GM18498 (cell line): Measurements from ENCODE around the gene ELAC2.

Source experiments
- ATAC-seq: cut with Tn5 transposase; IDR thresholded peaks from one replicate; pipeline ENCODE4 v1.9.1; 2021; ENCODE audit warnings: mild to moderate bottlenecking, moderate library complexity; ENCODE audit not compliant: unreplicated experiment

The ELAC2 gene

GRCh38 chr17:13017655-13018459, at the start of gene ELAC2:
TSS of gene ELAC2 (minus strand) at chr17:13018027. CDS start at chr17:13017947, 80 bp downstream.
- ATAC-seq: peak; percentile 98

- ATAC-seq: no peak
Observed at GRCh38 chr17:13065032-13065431, 47.2 kb upstream of the ELAC2 start.

- ATAC-seq: no peak
Observed at GRCh38 chr17:13055131-13055530, 37.3 kb upstream of the ELAC2 start.

DNA sequence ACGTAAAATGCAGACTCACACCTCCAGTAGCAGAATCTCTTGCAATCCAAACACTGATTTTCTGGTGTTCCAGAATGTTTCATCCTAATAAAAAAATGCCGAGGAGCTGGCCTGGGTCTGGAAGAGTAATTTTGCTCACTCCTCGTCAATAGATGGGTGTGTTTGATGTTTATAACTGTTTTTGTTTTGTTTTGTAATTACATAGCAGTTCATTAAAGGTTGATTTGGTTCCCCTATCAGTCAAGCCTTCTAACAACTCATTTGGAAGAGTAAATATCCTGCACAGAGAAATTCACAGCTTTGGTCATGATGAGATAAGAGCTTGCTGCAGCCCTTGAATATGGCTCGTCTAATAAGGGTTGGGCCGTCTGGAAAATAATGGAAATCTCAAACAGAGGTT, 36.8 kb upstream of the ELAC2 start:
- no peak for ATAC-seq

DNA sequence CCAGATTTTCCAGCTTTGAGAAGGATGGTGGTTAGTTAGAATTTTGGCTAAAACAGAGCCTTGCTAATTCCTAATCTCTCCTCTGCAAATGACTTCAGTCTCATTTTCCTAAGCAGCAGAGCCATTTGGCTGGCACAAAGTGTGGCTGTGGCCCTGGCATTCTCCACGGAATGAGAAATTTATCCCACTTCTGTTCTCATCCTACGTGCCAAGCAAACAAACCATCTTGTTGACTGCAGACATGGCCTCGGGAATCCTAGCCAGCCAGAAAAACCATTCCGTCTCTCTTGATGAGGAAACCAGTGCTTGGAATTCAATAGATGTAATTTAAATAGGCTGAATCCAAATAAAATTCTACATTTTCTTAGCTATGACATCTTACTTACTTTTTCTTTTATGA, 34.1 kb upstream of the ELAC2 start:
- ATAC-seq: no peak

- ATAC-seq: no peak
Observed at GRCh38 chr17:13047011-13047606, 29.3 kb upstream of the ELAC2 start.

- no peak for ATAC-seq
Observed at GRCh38 chr17:13046361-13046760, 28.5 kb upstream of the ELAC2 start.

GRCh38 chr17:13044572-13045065, 26.8 kb upstream of the ELAC2 start:
- ATAC-seq: no peak

- ATAC-seq: no peak
Observed at GRCh38 chr17:13038931-13039665, 21.3 kb upstream of the ELAC2 start.

DNA sequence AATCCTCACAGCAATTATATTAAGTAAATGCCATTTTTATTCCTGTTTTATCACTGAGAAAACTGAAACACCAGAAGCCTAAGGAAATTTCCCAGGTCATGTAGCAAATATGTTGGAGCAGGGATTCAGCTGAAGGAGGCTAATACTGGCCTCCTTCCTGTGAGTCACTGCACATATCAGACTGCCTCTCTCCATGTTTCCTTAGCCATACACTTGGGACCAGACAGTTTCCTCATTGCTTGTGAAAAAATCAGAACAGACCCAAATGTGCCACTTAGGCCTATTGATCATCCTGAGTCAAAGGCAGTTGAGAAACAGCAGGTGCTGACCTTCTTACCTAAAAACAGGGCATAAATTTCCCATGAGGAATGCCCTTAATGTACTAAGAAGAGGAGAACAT, 18.9 kb upstream of the ELAC2 start:
- no peak for ATAC-seq

GRCh38 chr17:13035420-13035819, 17.6 kb upstream of the ELAC2 start:
- no peak for ATAC-seq

DNA sequence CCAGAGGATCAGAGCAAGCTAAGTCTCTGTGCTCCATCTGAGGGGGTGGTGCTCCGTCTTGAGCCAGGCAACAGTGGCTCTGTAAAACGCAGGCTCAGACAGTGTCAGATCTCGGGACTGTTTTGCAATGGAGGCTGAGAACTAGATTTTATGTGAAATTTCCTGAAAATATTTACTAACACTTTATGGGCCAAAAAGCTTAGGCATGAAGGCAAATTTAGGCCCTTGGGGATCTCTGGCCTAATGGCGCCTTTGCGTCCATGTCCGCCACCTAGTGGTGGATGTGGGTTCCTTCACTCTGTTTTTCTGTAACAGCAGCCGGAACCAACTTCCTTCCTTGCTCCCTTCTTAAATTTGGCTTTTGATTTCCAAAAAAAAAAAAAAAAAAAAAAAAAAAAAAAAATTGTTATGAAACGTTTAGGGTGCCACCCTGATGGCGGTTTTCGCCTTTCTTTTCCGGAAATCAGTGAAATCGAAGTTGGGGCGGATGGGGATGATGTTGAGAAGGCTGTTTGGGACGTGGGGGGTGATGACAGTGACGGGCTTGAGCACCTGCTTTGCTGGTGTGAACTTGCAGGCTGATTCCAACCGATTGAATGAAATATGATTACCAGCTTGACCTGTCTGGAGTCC, 14.0 kb upstream of the ELAC2 start:
- peak; percentile 77 for ATAC-seq

GRCh38 chr17:13030459-13031300, 12.9 kb upstream of the ELAC2 start:
- peak; percentile 53 for ATAC-seq

GRCh38 chr17:13030056-13030455, 12.2 kb upstream of the ELAC2 start:
- no peak for ATAC-seq

GRCh38 chr17:13029340-13029739, 11.5 kb upstream of the ELAC2 start:
- ATAC-seq: no peak

DNA sequence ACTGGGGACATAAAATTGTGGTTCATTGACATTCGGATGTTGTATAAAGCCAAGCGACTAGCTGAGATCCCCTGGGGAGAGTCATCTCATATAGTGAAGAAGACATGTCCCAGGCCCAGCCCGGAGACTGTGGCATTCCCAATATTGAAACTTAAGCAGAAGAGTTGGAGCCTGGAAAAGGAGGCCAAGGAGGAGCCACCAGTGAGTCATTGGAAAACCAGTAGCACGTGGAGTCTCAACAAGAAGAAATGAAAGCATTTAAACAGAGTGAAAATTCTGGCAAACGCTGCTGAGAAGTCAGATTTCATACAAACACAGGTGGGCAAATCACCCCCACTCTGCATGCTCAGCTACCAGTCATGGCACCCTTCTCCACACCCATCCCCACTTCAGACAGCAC, 9.4 kb upstream of the ELAC2 start:
- no peak for ATAC-seq

- ATAC-seq: no peak
Observed at GRCh38 chr17:13025687-13026086, 7.9 kb upstream of the ELAC2 start.

GRCh38 chr17:13025258-13025627, 7.4 kb upstream of the ELAC2 start:
- ATAC-seq: no peak

- peak; percentile 93 for ATAC-seq
Observed at GRCh38 chr17:13024526-13025257, 6.9 kb upstream of the ELAC2 start.

DNA sequence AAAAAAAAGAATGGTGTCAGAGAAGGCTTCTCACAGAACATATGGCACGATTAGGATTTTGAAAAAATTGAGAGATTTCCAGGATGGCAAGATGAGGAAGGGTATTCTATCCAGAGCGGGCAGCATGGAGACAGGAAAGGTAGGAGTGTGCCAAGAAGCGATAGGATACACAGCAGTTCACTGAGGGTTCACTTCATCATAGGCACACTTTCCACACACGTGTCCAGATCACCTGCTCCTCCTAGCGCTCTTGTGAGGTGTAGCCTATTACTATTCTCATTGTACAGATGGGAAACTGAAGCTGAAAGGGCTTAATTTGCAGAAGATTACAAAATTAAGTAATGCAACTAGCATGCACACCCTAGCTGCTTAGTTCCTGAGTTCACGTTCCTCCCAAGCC, 6.2 kb upstream of the ELAC2 start:
- peak; percentile 15 for ATAC-seq
